GM23338 (cell line): ENCODE results near the gene ZNF346. TPM values are rescaled to one million over a fixed set of nuclear protein-coding genes. Genes with fewer than 3 reads are reported as not detected.

Experiments used
- ATAC-seq: fragments of 200-7000 bp; cut with Tn5 transposase; 3 replicates; pipeline ENCODE4 v1.9.1; 2020
- DNase-seq: peaks from one replicate; pipeline ENCODE4 v3.0.0-alpha.2; 2015; ENCODE audit warnings: low spot score
- H2AFZ ChIP-seq: fragments of 200-600 bp; sonication (generic); 2 replicates; pipeline ENCODE4 v1.8.0; 2016; ENCODE audit warnings: antibody characterized with exemption, mild to moderate bottlenecking, moderate library complexity
- H3F3A ChIP-seq: fragments of 200-600 bp; sonication (generic); replicated peaks from 2 replicates; pipeline ENCODE4 v1.8.0; 2017; ENCODE audit warnings: antibody characterized with exemption, mixed run types, low read depth
- H3K27ac ChIP-seq: fragments of 200-600 bp; sonication (generic); 2 replicates; pipeline ENCODE4 v1.6.1; 2016; ENCODE audit warnings: low read depth
- H3K27me3 ChIP-seq: fragments of 200-600 bp; sonication (generic); 2 replicates; pipeline ENCODE4 v1.8.0; 2016; ENCODE audit warnings: mild to moderate bottlenecking, mixed run types, moderate library complexity; ENCODE audit not compliant: insufficient read depth
- H3K36me3 ChIP-seq: fragments of 200-600 bp; sonication (generic); 2 replicates; pipeline ENCODE4 v1.8.0; 2016; ENCODE audit warnings: mild to moderate bottlenecking; ENCODE audit not compliant: insufficient read depth
- H3K4me1 ChIP-seq: fragments of 200-600 bp; sonication (generic); 2 replicates; pipeline ENCODE4 v1.8.0; 2016; ENCODE audit warnings: mild to moderate bottlenecking, moderate library complexity; ENCODE audit not compliant: insufficient read depth
- H3K4me2 ChIP-seq: fragments of 200-600 bp; sonication (generic); 2 replicates; pipeline ENCODE4 v1.7.1; 2017; ENCODE audit warnings: mixed run types
- H3K4me3 ChIP-seq: fragments of 200-600 bp; sonication (generic); 2 replicates; pipeline ENCODE4 v1.6.1; 2016; ENCODE audit warnings: mixed run types
- H3K79me2 ChIP-seq: fragments of 200-600 bp; sonication (generic); replicated peaks from 2 replicates; pipeline ENCODE4 v1.8.0; 2017; ENCODE audit warnings: mild to moderate bottlenecking; ENCODE audit not compliant: insufficient read depth
- H3K9me2 ChIP-seq: fragments of 200-600 bp; sonication (generic); 2 replicates; pipeline ENCODE4 v1.8.0; 2017; ENCODE audit not compliant: insufficient read depth
- H4K20me1 ChIP-seq: fragments of 200-600 bp; sonication (generic); replicated peaks from 2 replicates; pipeline ENCODE4 v1.8.0; 2017; ENCODE audit warnings: mild to moderate bottlenecking; ENCODE audit not compliant: insufficient read depth
- H3K27ac Mint-ChIP-seq: 2 replicates; pipeline ENCODE4 v1.8.0; 2020; ENCODE audit warnings: inconsistent platforms, mild to moderate bottlenecking, moderate library complexity, mixed read lengths
- H3K27me3 Mint-ChIP-seq: 3 replicates; pipeline ENCODE4 v1.8.0; 2022; ENCODE audit warnings: low read depth, mild to moderate bottlenecking, moderate library complexity, mixed read lengths, inconsistent platforms; ENCODE audit not compliant: insufficient read depth, poor library complexity
- H3K36me3 Mint-ChIP-seq: 3 replicates; pipeline ENCODE4 v1.8.0; 2021; ENCODE audit warnings: low read depth, mild to moderate bottlenecking, inconsistent platforms, moderate library complexity, mixed read lengths
- H3K4me1 Mint-ChIP-seq: 3 replicates; pipeline ENCODE4 v1.8.0; 2020; ENCODE audit warnings: mild to moderate bottlenecking, inconsistent platforms, mixed read lengths
- H3K4me3 Mint-ChIP-seq: 3 replicates; pipeline ENCODE4 v1.8.0; 2021; ENCODE audit warnings: moderate library complexity, mild to moderate bottlenecking, inconsistent platforms, mixed read lengths
- H3K9me3 Mint-ChIP-seq: 3 replicates; pipeline ENCODE4 v1.8.0; 2020; ENCODE audit warnings: moderate library complexity, mild to moderate bottlenecking, inconsistent platforms, mixed read lengths
- CREB1 ChIP-seq: fragments of 250-450 bp; sonication (Bioruptor Pico); IDR thresholded peaks from 2 replicates; pipeline ENCODE4 v1.5.0; 2020; ENCODE audit warnings: low read depth, mild to moderate bottlenecking, moderate library complexity
- EZH2 ChIP-seq: fragments of 200-600 bp; sonication (generic); IDR thresholded peaks from one replicate; pipeline ENCODE4 v1.8.0; 2017; ENCODE audit warnings: antibody characterized with exemption, mild to moderate bottlenecking, low read depth; ENCODE audit not compliant: unreplicated experiment
- NANOG ChIP-seq: IDR thresholded peaks from 2 replicates; pipeline ENCODE4 v1.6.1; 2016; ENCODE audit warnings: antibody characterized with exemption, borderline replicate concordance
- ZNF331 ChIP-seq: fragments of 250-450 bp; sonication (Bioruptor Pico); IDR thresholded peaks from 2 replicates; pipeline ENCODE4 v1.5.0; 2020; ENCODE audit warnings: low read depth, mild to moderate bottlenecking, moderate library complexity
- ZNF462 ChIP-seq: fragments of 250-450 bp; sonication (Bioruptor Pico); IDR thresholded peaks from 2 replicates; pipeline ENCODE4 v1.5.0; 2020; ENCODE audit warnings: mild to moderate bottlenecking, moderate library complexity
- polyA plus RNA-seq: library from polyadenylated mRNA; unstranded; fragments of >200 nt; fragmentation: Nextera tagmentation; extraction: Ambion mirVana; gene quantifications from 2 replicates; pipeline ENCODE4 v1.2.1, GENCODE V29; 2016
- total RNA-seq: library from RNA; depleted of rRNA; stranded (reverse); fragments of >200 nt; shearing (Covaris generic); gene quantifications from 2 replicates; pipeline ENCODE4 v1.2.3, GENCODE V29; 2014
- TF ChIP-seq, protein P1 (sequence below): IDR thresholded peaks from one replicate; pipeline ENCODE4 v1.6.1; 2018; ENCODE audit warnings: antibody characterized with exemption; ENCODE audit not compliant: unreplicated experiment

The ZNF346 gene
- total and polyA plus RNA-seq, 2 experiments from 2014 or later = 11.0 to 27.2 TPM

- TF ChIP-seq, protein P1, sequence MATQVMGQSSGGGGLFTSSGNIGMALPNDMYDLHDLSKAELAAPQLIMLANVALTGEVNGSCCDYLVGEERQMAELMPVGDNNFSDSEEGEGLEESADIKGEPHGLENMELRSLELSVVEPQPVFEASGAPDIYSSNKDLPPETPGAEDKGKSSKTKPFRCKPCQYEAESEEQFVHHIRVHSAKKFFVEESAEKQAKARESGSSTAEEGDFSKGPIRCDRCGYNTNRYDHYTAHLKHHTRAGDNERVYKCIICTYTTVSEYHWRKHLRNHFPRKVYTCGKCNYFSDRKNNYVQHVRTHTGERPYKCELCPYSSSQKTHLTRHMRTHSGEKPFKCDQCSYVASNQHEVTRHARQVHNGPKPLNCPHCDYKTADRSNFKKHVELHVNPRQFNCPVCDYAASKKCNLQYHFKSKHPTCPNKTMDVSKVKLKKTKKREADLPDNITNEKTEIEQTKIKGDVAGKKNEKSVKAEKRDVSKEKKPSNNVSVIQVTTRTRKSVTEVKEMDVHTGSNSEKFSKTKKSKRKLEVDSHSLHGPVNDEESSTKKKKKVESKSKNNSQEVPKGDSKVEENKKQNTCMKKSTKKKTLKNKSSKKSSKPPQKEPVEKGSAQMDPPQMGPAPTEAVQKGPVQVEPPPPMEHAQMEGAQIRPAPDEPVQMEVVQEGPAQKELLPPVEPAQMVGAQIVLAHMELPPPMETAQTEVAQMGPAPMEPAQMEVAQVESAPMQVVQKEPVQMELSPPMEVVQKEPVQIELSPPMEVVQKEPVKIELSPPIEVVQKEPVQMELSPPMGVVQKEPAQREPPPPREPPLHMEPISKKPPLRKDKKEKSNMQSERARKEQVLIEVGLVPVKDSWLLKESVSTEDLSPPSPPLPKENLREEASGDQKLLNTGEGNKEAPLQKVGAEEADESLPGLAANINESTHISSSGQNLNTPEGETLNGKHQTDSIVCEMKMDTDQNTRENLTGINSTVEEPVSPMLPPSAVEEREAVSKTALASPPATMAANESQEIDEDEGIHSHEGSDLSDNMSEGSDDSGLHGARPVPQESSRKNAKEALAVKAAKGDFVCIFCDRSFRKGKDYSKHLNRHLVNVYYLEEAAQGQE = no peak
- TF ChIP-seq EZH2 = no peak
- TF ChIP-seq ZNF331 (CRISPR knock-in tag) = no peak
- no peak for TF ChIP-seq CREB1 (CRISPR knock-in tag)
- no peak for TF ChIP-seq NANOG
Observed at GRCh38 chr5:177128551-177128981, 106.1 kb downstream of the ZNF346 start (continued).

GRCh38 chr5:177130211-177131018 is 107.9 kb downstream of the ZNF346 start:
- Histone ChIP-seq H3K4me1 (peaks cover 22% of the 10 kb centered on the region), H3K27ac (peak overlapping the region; percentile 100), H3K9me2 (no peaks in the 10 kb centered on the region; the same call in 1 of the 2 replicates), H3K4me2 (peak overlapping the region; percentile 94), H3F3A (peaks cover 10% of the 10 kb centered on the region; the same call in 1 of the 2 replicates), H4K20me1 (peaks cover 5% of the 10 kb centered on the region), H3K27me3 (no peaks in the 10 kb centered on the region), H2AFZ (no peak overlapping the region), H3K36me3 (peaks cover 6% of the 10 kb centered on the region), H3K4me3 (peak overlapping the region; percentile 88; the same call in 1 of the 2 replicates), H3K79me2 (peaks cover 27% of the 10 kb centered on the region)
- peaks cover 20% of the 10 kb centered on the region for H3K27me3 Mint-ChIP-seq
- TF ChIP-seq, protein P1 = no peak
- TF ChIP-seq NANOG (peak; percentile 51; the same call in 1 of the 2 replicates), EZH2 (no peak), ZNF462 (CRISPR knock-in tag) (no peak), ZNF331 (CRISPR knock-in tag) (no peak)
- H3K4me3 Mint-ChIP-seq = peak overlapping the region; percentile 94
- peaks cover 31% of the 10 kb centered on the region for H3K4me1 Mint-ChIP-seq
- no peak overlapping the region for H3K27ac Mint-ChIP-seq
- peaks cover 14% of the 10 kb centered on the region for H3K36me3 Mint-ChIP-seq
- H3K9me3 Mint-ChIP-seq = no peaks in the 10 kb centered on the region
- ATAC-seq (no peak), DNase-seq (peak; percentile 60)
